Transverse colon (tissue), 3 donors: ENCODE data around the gene CNTN1.

Experiments
- CTCF ChIP-seq, 5 experiments: fragments of 200-600 bp in 3 of 5; fragments of 450-650 bp in 2 of 5; sonication (generic) in 3 of 5; IDR thresholded peaks; 1 replicate in 2 of 5; 2 replicates in 3 of 5; pipeline ENCODE4 v1.5.1; 2016 to 2017; ENCODE audit warnings: antibody characterized with exemption in 5 of 5, inconsistent platforms in 3 of 5, mild to moderate bottlenecking in 2 of 5, moderate library complexity in 1 of 5
- POLR2A ChIP-seq: fragments of 450-650 bp; IDR thresholded peaks from one replicate; pipeline ENCODE4 v1.6.1; 2016; ENCODE audit warnings: antibody characterized with exemption, mild to moderate bottlenecking, moderate library complexity

- no peak for TF ChIP-seq CTCF (IDR thresholded peaks at IDR 0.05)
- no peak for TF ChIP-seq POLR2A
These were observed 399.9 kb downstream of the CNTN1 start for GRCh38 chr12:41092115-41092514.
